ENCODE results near the gene C2orf49.

The C2orf49 gene

GRCh38 chr2:105398336-105399206 lies 61.2 kb downstream of the C2orf49 start, which contains the start of gene FHL2:
FHL2 (minus strand) TSS chr2:105399051; CDS start chr2:105386516, 12,535 bp downstream.
- in situ Hi-C loops (cut with MboI; ENCODE audit: low sequenced_read_pairs), result no loop called here

Data from hTERT RPE-1 (cell line).